SK-N-SH (cell line): ENCODE data around the gene ST6GALNAC6.

Experiments used
- EP300 ChIP-seq, 2 experiments: IDR thresholded peaks; 2 replicates each; pipeline versions ENCODE4 v1.4.0 to v1.6.1; 2012; ENCODE audit warnings: borderline replicate concordance in 1 of 2, low read depth in 1 of 2, low read length in 1 of 2
- EZH2phosphoT487 ChIP-seq: fragments of 200-600 bp; sonication (generic); IDR thresholded peaks from 2 replicates; pipeline ENCODE4 v1.6.1; 2017; ENCODE audit warnings: low read depth, mixed run types, mild to moderate bottlenecking, antibody characterized with exemption, moderate library complexity, borderline replicate concordance
- FOXM1 ChIP-seq: IDR thresholded peaks from 2 replicates; pipeline ENCODE4 v1.4.0; 2012; ENCODE audit warnings: low read depth, mild to moderate bottlenecking
- JUND ChIP-seq: IDR thresholded peaks from 2 replicates; pipeline ENCODE4 v1.4.0; 2012
- MAX ChIP-seq: IDR thresholded peaks from 2 replicates; pipeline ENCODE4 v1.4.0; 2012; ENCODE audit warnings: low read depth
- POLR2AphosphoS5 ChIP-seq: IDR thresholded peaks from 2 replicates; pipeline ENCODE4 v1.6.1; 2012; ENCODE audit warnings: low read depth, low read length
- SIN3A ChIP-seq: IDR thresholded peaks from 2 replicates; pipeline ENCODE4 v1.6.1; 2012; ENCODE audit warnings: low read depth, mild to moderate bottlenecking, low read length, moderate library complexity, borderline replicate concordance
- SMC3 ChIP-seq: IDR thresholded peaks from 2 replicates; pipeline ENCODE4 v1.6.1; 2012; ENCODE audit warnings: low read depth, low read length, improper control_type of control experiment
- YY1 ChIP-seq: IDR thresholded peaks from 2 replicates; pipeline ENCODE4 v1.4.0; 2012; ENCODE audit warnings: low read depth, mild to moderate bottlenecking
- ZBTB33 ChIP-seq: IDR thresholded peaks from 2 replicates; pipeline ENCODE4 v1.4.0; 2012; ENCODE audit warnings: low read depth, borderline replicate concordance
- TF ChIP-seq, protein P1 (sequence below): fragments of 200-600 bp; sonication (generic); IDR thresholded peaks from 2 replicates; pipeline ENCODE4 v1.6.1; 2017; ENCODE audit warnings: antibody characterized with exemption, mild to moderate bottlenecking, moderate library complexity
- TF ChIP-seq, protein P2 (sequence below): IDR thresholded peaks from 2 replicates; pipeline ENCODE4 v1.6.1; 2012; ENCODE audit warnings: mild to moderate bottlenecking, low read depth, low read length, moderate library complexity

GRCh38 chr9:127868278-127868902, 31.0 kb downstream of the ST6GALNAC6 start:
- no peak for TF ChIP-seq FOXM1
- no peak for TF ChIP-seq POLR2AphosphoS5
- TF ChIP-seq, protein P1, sequence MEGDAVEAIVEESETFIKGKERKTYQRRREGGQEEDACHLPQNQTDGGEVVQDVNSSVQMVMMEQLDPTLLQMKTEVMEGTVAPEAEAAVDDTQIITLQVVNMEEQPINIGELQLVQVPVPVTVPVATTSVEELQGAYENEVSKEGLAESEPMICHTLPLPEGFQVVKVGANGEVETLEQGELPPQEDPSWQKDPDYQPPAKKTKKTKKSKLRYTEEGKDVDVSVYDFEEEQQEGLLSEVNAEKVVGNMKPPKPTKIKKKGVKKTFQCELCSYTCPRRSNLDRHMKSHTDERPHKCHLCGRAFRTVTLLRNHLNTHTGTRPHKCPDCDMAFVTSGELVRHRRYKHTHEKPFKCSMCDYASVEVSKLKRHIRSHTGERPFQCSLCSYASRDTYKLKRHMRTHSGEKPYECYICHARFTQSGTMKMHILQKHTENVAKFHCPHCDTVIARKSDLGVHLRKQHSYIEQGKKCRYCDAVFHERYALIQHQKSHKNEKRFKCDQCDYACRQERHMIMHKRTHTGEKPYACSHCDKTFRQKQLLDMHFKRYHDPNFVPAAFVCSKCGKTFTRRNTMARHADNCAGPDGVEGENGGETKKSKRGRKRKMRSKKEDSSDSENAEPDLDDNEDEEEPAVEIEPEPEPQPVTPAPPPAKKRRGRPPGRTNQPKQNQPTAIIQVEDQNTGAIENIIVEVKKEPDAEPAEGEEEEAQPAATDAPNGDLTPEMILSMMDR, result no peak
- no peak for TF ChIP-seq SIN3A
- TF ChIP-seq, protein P2, sequence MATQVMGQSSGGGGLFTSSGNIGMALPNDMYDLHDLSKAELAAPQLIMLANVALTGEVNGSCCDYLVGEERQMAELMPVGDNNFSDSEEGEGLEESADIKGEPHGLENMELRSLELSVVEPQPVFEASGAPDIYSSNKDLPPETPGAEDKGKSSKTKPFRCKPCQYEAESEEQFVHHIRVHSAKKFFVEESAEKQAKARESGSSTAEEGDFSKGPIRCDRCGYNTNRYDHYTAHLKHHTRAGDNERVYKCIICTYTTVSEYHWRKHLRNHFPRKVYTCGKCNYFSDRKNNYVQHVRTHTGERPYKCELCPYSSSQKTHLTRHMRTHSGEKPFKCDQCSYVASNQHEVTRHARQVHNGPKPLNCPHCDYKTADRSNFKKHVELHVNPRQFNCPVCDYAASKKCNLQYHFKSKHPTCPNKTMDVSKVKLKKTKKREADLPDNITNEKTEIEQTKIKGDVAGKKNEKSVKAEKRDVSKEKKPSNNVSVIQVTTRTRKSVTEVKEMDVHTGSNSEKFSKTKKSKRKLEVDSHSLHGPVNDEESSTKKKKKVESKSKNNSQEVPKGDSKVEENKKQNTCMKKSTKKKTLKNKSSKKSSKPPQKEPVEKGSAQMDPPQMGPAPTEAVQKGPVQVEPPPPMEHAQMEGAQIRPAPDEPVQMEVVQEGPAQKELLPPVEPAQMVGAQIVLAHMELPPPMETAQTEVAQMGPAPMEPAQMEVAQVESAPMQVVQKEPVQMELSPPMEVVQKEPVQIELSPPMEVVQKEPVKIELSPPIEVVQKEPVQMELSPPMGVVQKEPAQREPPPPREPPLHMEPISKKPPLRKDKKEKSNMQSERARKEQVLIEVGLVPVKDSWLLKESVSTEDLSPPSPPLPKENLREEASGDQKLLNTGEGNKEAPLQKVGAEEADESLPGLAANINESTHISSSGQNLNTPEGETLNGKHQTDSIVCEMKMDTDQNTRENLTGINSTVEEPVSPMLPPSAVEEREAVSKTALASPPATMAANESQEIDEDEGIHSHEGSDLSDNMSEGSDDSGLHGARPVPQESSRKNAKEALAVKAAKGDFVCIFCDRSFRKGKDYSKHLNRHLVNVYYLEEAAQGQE, result no peak
- no peak for TF ChIP-seq JUND
- TF ChIP-seq EP300 (IDR thresholded peaks at IDR 0.05; ENCODE audit: borderline replicate concordance in 1 of 2, low read depth in 1 of 2, low read length in 1 of 2), result no peak
- no peak for TF ChIP-seq SMC3
- TF ChIP-seq ZBTB33, result no peak
- no peak for TF ChIP-seq EZH2phosphoT487
- TF ChIP-seq YY1, result no peak
- no peak for TF ChIP-seq MAX
